Stomach (tissue), 9 donors: ENCODE results near the gene RBM43. TPM values are rescaled to one million over a fixed set of nuclear protein-coding genes. Genes with fewer than 3 reads are reported as not detected.

Source experiments
- DNase-seq, 2 donors: peaks; one replicate each; pipeline versions ENCODE4 v3.0.0 to v3.0.0-alpha.2; 2013 to 2019
- H3K27ac ChIP-seq, 5 donors: fragments of 200-600 bp in 4 of 5; sonication (generic) in 4 of 5; one replicate each; pipeline ENCODE4 v1.5.1; 2013 to 2019; ENCODE audit warnings: mild to moderate bottlenecking in 1 of 5, moderate library complexity in 1 of 5
- H3K27me3 ChIP-seq, 3 donors: fragments of 200-600 bp; sonication (generic); one replicate each; pipeline ENCODE4 v1.5.1; 2017 to 2019; ENCODE audit warnings: mixed run types in 1 of 3
- H3K36me3 ChIP-seq, 4 donors: fragments of 200-600 bp; sonication (generic); 1 replicate in 3 of 4; 2 replicates in 1 of 4; pipeline ENCODE4 v1.5.1; 2016 to 2019
- H3K4me1 ChIP-seq, 4 donors: fragments of 200-600 bp; sonication (generic); one replicate each; pipeline ENCODE4 v1.5.1; 2016 to 2019
- H3K4me3 ChIP-seq, 4 donors: fragments of 200-600 bp; sonication (generic) in 3 of 4; one replicate each; pipeline ENCODE4 v1.5.1; 2016 to 2019; ENCODE audit warnings: mild to moderate bottlenecking in 1 of 4
- H3K9me3 ChIP-seq, 4 donors: fragments of 200-600 bp; sonication (generic); one replicate each; pipeline ENCODE4 v1.5.1; 2016 to 2019
- CTCF ChIP-seq, 7 experiments: fragments of 450-650 bp in 4 of 7; fragments of 200-600 bp in 3 of 7; sonication (generic) in 3 of 7; IDR thresholded peaks; one replicate each; pipeline ENCODE4 v1.5.1; 2016 to 2019; ENCODE audit warnings: antibody characterized with exemption in 7 of 7, control low read depth in 2 of 7, mild to moderate bottlenecking in 1 of 7
- EP300 ChIP-seq: sonication (generic); formaldehyde crosslinking; IDR thresholded peaks from one replicate; pipeline ENCODE4 v1.6.1; 2017; ENCODE audit warnings: antibody characterized with exemption
- POLR2A ChIP-seq, 4 donors: fragments of 450-650 bp; IDR thresholded peaks; one replicate each; pipeline ENCODE4 v1.6.1; 2016; ENCODE audit warnings: antibody characterized with exemption in 4 of 4, control low read depth in 2 of 4, mild to moderate bottlenecking in 1 of 4, moderate library complexity in 1 of 4
- POLR2AphosphoS5 ChIP-seq, 3 donors: sonication (generic); formaldehyde crosslinking; IDR thresholded peaks; one replicate each; pipeline ENCODE4 v1.6.1; 2016; ENCODE audit warnings: antibody characterized with exemption in 3 of 3
- WGBS, 5 donors: extraction: QIAGEN DNeasy Blood & Tissue Kit in 3 of 5; methylation state at CpG; one replicate each; pipeline versions ENCODE4 v1.1.5 to v1.1.7; 2013 to 2018; 5-methylcytosine and 5-hydroxymethylcytosine counted together
- intact Hi-C: fragments of 100-400 bp; cut with DNase I; formaldehyde crosslinking; loops from one replicate; pipeline ENCODE4 v1.15.1; 2023; ENCODE audit warnings: low total_unique reads
- polyA plus RNA-seq, 3 donors: library from polyadenylated mRNA; stranded (reverse); fragments of 200-250 nt; gene quantifications; one replicate each; pipeline ENCODE4 v1.2.3, GENCODE V29; 2013
- total RNA-seq, 5 donors: library from RNA; depleted of rRNA; stranded (reverse); fragments of >200 nt; gene quantifications; one replicate each; pipeline versions ENCODE4 v1.1.0 to v1.2.3, GENCODE V29; 2014 to 2016
- donor health status: healthy with polysubstance abuse.
- donor health status: Bipolar disorder and iron deficiency.
- donor health status: healthy.

The RBM43 gene
- total and polyA plus RNA-seq, 8 donors: 1.3 to 10.8 (median 1.8) TPM

GRCh38 chr2:151204756-151205155 is 56.9 kb downstream of the RBM43 start:
- no peaks in the 10 kb centered on the region for H3K36me3 ChIP-seq
- H3K27me3 ChIP-seq: no peaks in the 10 kb centered on the region
- intact Hi-C loops: no loop called here
- no peak overlapping the region for H3K27ac ChIP-seq
- TF ChIP-seq POLR2A (IDR thresholded peaks at IDR 0.05) (no peak), POLR2AphosphoS5 (IDR thresholded peaks at IDR 0.05) (no peak), CTCF (IDR thresholded peaks at IDR 0.05) (no peak), EP300 (no peak)
- DNase-seq: no peak
- no peak overlapping the region for H3K4me3 ChIP-seq
- H3K9me3 ChIP-seq: no peaks in the 10 kb centered on the region
- H3K4me1 ChIP-seq: no peaks in the 10 kb centered on the region
- WGBS, 5 donors: 68 to 80% (median 71%) methylated on average over 3 of the region's 3 CpGs

- WGBS, 5 donors: 32 to 51% (median 38%) methylated on average over 2 of the region's 2 CpGs
- H3K9me3 ChIP-seq: no peaks in the 10 kb centered on the region
- H3K4me3 ChIP-seq: no peak overlapping the region
- H3K27ac ChIP-seq: no peak overlapping the region
- intact Hi-C loops: no loop called here
- DNase-seq: no peak
- TF ChIP-seq EP300: no peak
- no peak for TF ChIP-seq CTCF (IDR thresholded peaks at IDR 0.05)
- no peak for TF ChIP-seq POLR2A (IDR thresholded peaks at IDR 0.05)
- no peak for TF ChIP-seq POLR2AphosphoS5 (IDR thresholded peaks at IDR 0.05)
- no peaks in the 10 kb centered on the region for H3K36me3 ChIP-seq
- no peaks in the 10 kb centered on the region for H3K4me1 ChIP-seq
- no peaks in the 10 kb centered on the region for H3K27me3 ChIP-seq
Measured at GRCh38 chr2:151200844-151201243, 60.8 kb downstream of the RBM43 start.

GRCh38 chr2:151200277-151200676 is 61.4 kb downstream of the RBM43 start:
- Histone ChIP-seq H3K9me3 (no peaks in the 10 kb centered on the region), H3K27me3 (no peaks in the 10 kb centered on the region), H3K4me3 (no peak overlapping the region), H3K27ac (no peak overlapping the region), H3K4me1 (no peaks in the 10 kb centered on the region), H3K36me3 (no peaks in the 10 kb centered on the region)
- intact Hi-C loops: no loop called here
- DNase-seq: no peak
- no peak for TF ChIP-seq EP300
- TF ChIP-seq CTCF (IDR thresholded peaks at IDR 0.05): no peak
- TF ChIP-seq POLR2A (IDR thresholded peaks at IDR 0.05): no peak
- no peak for TF ChIP-seq POLR2AphosphoS5 (IDR thresholded peaks at IDR 0.05)
- 68 to 76% (median 71%) methylated on average over 5 of the region's 5 CpGs for WGBS, 5 donors

GRCh38 chr2:151198645-151199044 is 63.0 kb downstream of the RBM43 start:
- no peaks in the 10 kb centered on the region for H3K9me3 ChIP-seq
- H3K27ac ChIP-seq: no peak overlapping the region
- H3K4me3 ChIP-seq: no peak overlapping the region
- DNase-seq: no peak
- H3K4me1 ChIP-seq: no peaks in the 10 kb centered on the region
- no peaks in the 10 kb centered on the region for H3K36me3 ChIP-seq
- no peaks in the 10 kb centered on the region for H3K27me3 ChIP-seq
- TF ChIP-seq EP300 (no peak), POLR2AphosphoS5 (IDR thresholded peaks at IDR 0.05) (no peak), CTCF (IDR thresholded peaks at IDR 0.05) (no peak), POLR2A (IDR thresholded peaks at IDR 0.05) (no peak)
- intact Hi-C loops: no loop called here
- WGBS, 5 donors: 85 to 89% (median 86%) methylated on average over 2 of the region's 2 CpGs

Other genes starting within 250 kb of the RBM43 start
- 10 to 100 TPM in 2 of 5 donors, 1 to 10 TPM in 3; 2.6 to 22.0 (median 8.2) TPM for gene NMI, start 27.8 kb upstream of the RBM43 start, total RNA-seq
- 10 to 100 TPM; 11.1 to 16.8 (median 16.1) TPM for gene NMI, start 27.8 kb upstream of the RBM43 start, polyA plus RNA-seq
- gene TNFAIP6, start 95.7 kb upstream of the RBM43 start, total RNA-seq: 10 to 100 TPM in 1 of 5 donors, 1 to 10 TPM in 2, not detected in 2; 3.0 to 10.5 (median 9.9) TPM
- gene TNFAIP6, start 95.7 kb upstream of the RBM43 start, polyA plus RNA-seq: 1 to 10 TPM in 2 of 3 donors, under 1 TPM in 1; 0.73 to 6.0 (median 4.3) TPM
- 100 to 1,000 TPM in 1 of 5 donors, 10 to 100 TPM in 4; 22.8 to 105 (median 43.0) TPM for gene RIF1, start 148.0 kb upstream of the RBM43 start, total RNA-seq
- 1 to 10 TPM; 2.2 to 3.0 (median 2.3) TPM for gene RIF1, start 148.0 kb upstream of the RBM43 start, polyA plus RNA-seq